ENCODE results near the gene SKP1. TPM values are rescaled to one million over a fixed set of nuclear protein-coding genes. Genes with fewer than 3 reads are reported as not detected.

SKP1 gene
- total RNA-seq, 4 donors from 2014 or later = 89.4 to 155 (median 129) TPM

DNA sequence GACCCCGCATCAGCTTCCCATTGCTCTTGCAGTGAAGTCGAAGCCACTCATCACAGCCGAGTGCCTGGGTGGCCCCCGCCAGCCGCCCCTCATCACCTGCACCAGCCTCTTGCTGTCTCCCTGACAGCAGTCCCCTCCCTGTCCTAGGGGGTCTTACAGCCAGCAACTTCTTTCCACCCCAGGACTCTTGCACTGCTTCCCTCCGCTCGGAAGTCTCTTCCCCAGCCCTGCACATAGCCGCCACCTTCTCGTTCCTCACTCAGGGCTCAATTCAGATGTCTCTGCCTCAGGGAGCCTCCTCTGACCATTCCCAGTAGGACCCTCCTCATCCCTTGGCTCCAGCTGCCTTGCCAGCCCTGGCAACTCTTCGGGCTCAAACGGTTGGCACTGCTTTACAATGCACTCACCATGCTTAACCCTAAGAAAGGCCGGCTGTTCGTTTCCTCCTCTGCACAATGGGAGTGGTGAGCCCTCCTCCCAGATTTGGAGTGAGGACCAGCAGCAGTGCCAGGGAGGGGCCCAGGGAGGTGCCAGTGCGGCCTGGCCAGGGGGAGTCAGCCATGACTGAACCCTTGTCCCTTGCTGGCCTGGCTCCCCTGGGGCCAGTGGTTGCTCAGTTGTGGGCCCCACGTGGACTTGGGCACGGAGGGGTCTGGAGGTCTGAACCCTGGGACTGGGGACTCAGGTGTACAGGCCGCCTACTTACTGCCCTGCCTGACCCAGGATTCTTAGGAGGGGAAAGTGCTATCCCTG lies 56.2 kb downstream of the SKP1 start:
- no peaks in the 10 kb centered on the region for H3K27me3 ChIP-seq
- H3K4me3 ChIP-seq = peak overlapping the region in 1 of 4 donors; percentile 22
- no peak for DNase-seq
- H3K36me3 ChIP-seq = no peaks in the 10 kb centered on the region
- H3K27ac ChIP-seq = peak overlapping the region in 1 of 4 donors; percentile 83
- peaks cover 0 to 42% (median 27%) of the 10 kb centered on the region in 4 donors for H3K4me1 ChIP-seq
- no peaks in the 10 kb centered on the region for H3K9me3 ChIP-seq
- TF ChIP-seq POLR2A (IDR thresholded peaks at IDR 0.05) = no peak
- TF ChIP-seq, protein P1, sequence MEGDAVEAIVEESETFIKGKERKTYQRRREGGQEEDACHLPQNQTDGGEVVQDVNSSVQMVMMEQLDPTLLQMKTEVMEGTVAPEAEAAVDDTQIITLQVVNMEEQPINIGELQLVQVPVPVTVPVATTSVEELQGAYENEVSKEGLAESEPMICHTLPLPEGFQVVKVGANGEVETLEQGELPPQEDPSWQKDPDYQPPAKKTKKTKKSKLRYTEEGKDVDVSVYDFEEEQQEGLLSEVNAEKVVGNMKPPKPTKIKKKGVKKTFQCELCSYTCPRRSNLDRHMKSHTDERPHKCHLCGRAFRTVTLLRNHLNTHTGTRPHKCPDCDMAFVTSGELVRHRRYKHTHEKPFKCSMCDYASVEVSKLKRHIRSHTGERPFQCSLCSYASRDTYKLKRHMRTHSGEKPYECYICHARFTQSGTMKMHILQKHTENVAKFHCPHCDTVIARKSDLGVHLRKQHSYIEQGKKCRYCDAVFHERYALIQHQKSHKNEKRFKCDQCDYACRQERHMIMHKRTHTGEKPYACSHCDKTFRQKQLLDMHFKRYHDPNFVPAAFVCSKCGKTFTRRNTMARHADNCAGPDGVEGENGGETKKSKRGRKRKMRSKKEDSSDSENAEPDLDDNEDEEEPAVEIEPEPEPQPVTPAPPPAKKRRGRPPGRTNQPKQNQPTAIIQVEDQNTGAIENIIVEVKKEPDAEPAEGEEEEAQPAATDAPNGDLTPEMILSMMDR (IDR thresholded peaks at IDR 0.05) = no peak

DNA sequence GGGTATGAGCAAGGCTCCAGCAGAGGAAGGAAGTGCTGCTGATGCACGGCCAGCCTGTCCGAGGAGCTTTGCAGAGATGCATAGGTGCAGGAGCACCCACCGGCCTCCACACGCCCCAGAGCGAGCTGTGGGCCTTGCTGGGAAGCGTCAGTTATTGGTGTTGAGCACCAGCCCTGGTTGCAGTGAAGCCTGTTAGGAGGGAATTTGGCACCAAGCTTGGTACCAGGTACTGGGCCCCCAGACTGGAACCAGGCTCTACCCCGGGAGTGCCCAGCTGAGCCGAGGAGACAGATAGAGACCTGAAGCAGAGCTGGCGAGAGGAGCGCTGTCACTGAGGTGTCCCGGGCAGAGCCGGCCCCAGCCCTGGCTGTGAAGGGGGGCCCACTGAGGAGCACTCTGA lies 57.0 kb downstream of the SKP1 start:
- TF ChIP-seq POLR2A (IDR thresholded peaks at IDR 0.05) = no peak
- TF ChIP-seq, protein P1 (IDR thresholded peaks at IDR 0.05) = no peak
- Histone ChIP-seq H3K9me3 (no peaks in the 10 kb centered on the region), H3K27me3 (no peaks in the 10 kb centered on the region), H3K27ac (peak overlapping the region in 1 of 4 donors; percentile 83), H3K4me1 (peaks cover 0 to 35% (median 19%) of the 10 kb centered on the region in 4 donors), H3K36me3 (no peaks in the 10 kb centered on the region), H3K4me3 (peak overlapping the region in 1 of 4 donors; percentile 22)
- DNase-seq = no peak

DNA sequence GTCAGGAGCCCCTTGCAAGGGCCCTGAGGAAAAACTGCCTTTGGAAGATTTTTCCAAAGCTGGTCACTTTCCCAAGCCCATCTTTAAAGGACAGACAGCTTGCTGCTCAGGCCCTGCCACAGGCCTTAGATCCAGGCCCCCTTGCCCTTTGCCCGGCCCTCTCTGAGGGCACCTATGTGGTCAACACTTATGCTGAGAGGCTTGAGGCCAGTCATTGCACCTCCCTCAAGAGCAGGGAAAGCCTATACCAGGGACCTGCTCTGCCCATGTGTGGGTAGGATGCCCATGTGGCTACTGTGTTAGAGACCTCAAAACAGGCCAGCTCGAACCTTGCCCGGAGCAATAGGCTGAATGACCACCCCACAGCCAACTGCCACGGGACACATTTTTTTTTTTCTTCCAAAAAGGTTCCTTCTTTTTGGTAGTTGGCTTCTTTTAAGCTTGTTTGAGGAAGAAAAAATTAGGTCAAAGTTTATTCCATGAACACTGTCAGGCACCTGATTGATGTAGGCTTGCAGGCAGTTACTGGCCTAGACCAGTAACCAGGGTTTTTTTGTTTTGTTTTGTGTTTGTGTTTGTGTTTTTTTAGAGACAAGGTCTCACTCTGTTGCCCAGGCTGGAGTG lies 58.4 kb downstream of the SKP1 start:
- H3K36me3 ChIP-seq = no peaks in the 10 kb centered on the region
- peaks cover 0 to 3% of the 10 kb centered on the region in 2 donors for H3K27me3 ChIP-seq
- H3K4me1 ChIP-seq = peaks cover 0 to 32% (median 17%) of the 10 kb centered on the region in 4 donors
- H3K27ac ChIP-seq = peak overlapping the region in 1 of 4 donors; percentile 83
- H3K9me3 ChIP-seq = no peaks in the 10 kb centered on the region
- DNase-seq = no peak
- H3K4me3 ChIP-seq = peak overlapping the region in 1 of 4 donors; percentile 68
- no peak for TF ChIP-seq POLR2A (IDR thresholded peaks at IDR 0.05)
- TF ChIP-seq, protein P1 (IDR thresholded peaks at IDR 0.05) = no peak

DNA sequence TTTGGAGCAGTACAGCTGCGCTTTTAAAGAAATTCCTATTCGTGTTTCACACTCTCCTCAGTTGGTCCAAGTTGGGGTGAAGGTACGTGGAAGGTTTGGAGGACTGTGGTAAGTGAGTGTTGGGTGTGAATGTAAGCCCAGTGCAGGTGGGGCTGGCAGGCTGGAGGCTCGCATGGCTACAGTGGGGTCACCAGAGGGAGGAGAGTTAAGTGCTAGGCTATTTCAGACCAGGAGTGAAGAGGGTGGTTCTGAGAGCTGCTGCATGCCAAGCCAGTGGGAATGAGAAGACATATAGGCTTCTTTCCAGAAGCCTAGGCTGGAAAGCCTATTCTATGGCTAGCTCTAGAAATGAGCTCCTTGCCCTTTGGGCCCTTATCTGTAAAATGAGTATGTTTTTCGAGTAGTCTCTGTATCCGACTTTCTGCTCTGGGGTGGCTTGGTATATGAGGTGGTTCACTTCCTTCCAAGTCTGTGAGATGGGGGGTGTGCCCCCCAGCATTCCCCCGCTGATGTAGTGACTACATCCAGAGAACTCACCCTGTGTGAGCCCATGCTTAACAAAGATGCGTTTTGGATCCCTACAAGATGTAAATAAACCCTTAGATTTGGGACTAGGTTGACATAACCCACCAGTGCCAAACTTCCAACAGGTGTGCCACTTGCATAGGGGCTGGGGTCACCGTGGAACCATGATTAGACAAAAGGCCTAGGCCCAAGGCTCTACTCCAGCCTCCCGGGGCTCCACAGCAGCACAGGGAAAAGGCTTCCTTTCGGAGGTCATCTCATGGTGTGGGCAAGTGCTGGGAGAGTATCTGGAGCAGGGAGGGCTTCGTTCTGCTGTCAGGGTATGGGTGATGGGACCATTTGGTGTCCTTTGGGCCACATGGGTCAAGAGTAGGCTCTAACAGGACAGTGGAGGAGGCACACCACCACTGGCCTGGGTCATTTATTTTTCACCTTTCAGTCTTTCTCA lies 59.7 kb downstream of the SKP1 start:
- H3K4me3 ChIP-seq = peak overlapping the region in 3 of 4 donors; percentile 62 to 69 (median 68)

More for the DNA sequence above, 59.7 kb downstream of the SKP1 start:
- no peak for DNase-seq
- TF ChIP-seq, protein P1 (IDR thresholded peaks at IDR 0.05) = no peak
- H3K36me3 ChIP-seq = no peaks in the 10 kb centered on the region
- H3K4me1 ChIP-seq = peaks cover 0 to 29% (median 9%) of the 10 kb centered on the region in 4 donors
- H3K9me3 ChIP-seq = no peaks in the 10 kb centered on the region
- H3K27ac ChIP-seq = peak overlapping the region in 1 of 4 donors; percentile 83
- H3K27me3 ChIP-seq = peaks cover 0 to 7% of the 10 kb centered on the region in 2 donors
